Naive thymus-derived CD8-positive, alpha-beta T cell (primary cell): Measurements from ENCODE around the gene DOCK6. TPM values are rescaled to one million over a fixed set of nuclear protein-coding genes. Genes with fewer than 3 reads are reported as not detected.

ENCODE experiments used
- ATAC-seq, 2 donors: fragments of 150-1000 bp; cut with Tn5 transposase in 1 of 2; sonication (Bioruptor Pico), chemical (Tn5 transposase) in 1 of 2; 1 replicate in 1 of 2; 2 replicates in 1 of 2; pipeline ENCODE4 v1.10.0; 2021; ENCODE audit warnings: mild to moderate bottlenecking in 2 of 2, moderate library complexity in 2 of 2
- POLR2A ChIA-PET: fragments of 350-600 bp; sonication (Branson Sonifier 250); formaldehyde crosslinking; loops from one replicate; lab custom pipeline; 2021; ENCODE audit warnings: antibody characterized with exemption; lab: Charles Lee
- DNase-seq, 10 donors: peaks; one replicate each; pipeline versions ENCODE4 v3.0.0 to v3.0.0-alpha.2; 2020 to 2022
- H3K27ac Mint-ChIP-seq, 10 donors: one replicate each; pipeline ENCODE4 v1.8.0; 2020 to 2022; ENCODE audit warnings: mild to moderate bottlenecking in 10 of 10, mixed read lengths in 10 of 10, moderate library complexity in 4 of 10, inconsistent platforms in 1 of 10
- H3K27me3 Mint-ChIP-seq, 5 donors: one replicate each; pipeline ENCODE4 v1.8.0; 2021 to 2022; ENCODE audit warnings: mixed read lengths in 5 of 5
- H3K36me3 Mint-ChIP-seq, 3 donors: one replicate each; pipeline ENCODE4 v1.8.0; 2020 to 2022; ENCODE audit warnings: mixed read lengths in 3 of 3, mild to moderate bottlenecking in 2 of 3, inconsistent platforms in 1 of 3
- H3K4me1 Mint-ChIP-seq, 4 donors: one replicate each; pipeline ENCODE4 v1.8.0; 2021 to 2022; ENCODE audit warnings: mixed read lengths in 4 of 4
- H3K4me3 Mint-ChIP-seq, 10 donors: one replicate each; pipeline ENCODE4 v1.8.0; 2020 to 2022; ENCODE audit warnings: mild to moderate bottlenecking in 10 of 10, mixed read lengths in 10 of 10, moderate library complexity in 6 of 10, inconsistent platforms in 1 of 10
- H3K9me3 Mint-ChIP-seq, 9 donors: one replicate each; pipeline ENCODE4 v1.8.0; 2020 to 2022; ENCODE audit warnings: mixed read lengths in 9 of 9, mild to moderate bottlenecking in 3 of 9, inconsistent platforms in 1 of 9, moderate library complexity in 1 of 9
- polyA plus RNA-seq, 3 donors: library from polyadenylated mRNA; unstranded; fragments of 300-500 nt; fragmentation: Illumina TruSeq; gene quantifications; one replicate each; pipeline ENCODE4 v1.2.3, GENCODE V29; 2021
- total RNA-seq, 8 experiments: library from RNA in 2 of 8; stranded (reverse) in 2 of 8; gene quantifications; one replicate each; pipeline ENCODE4 v1.2.3 and lab custom pipeline; 2021 to 2026

DOCK6 gene
- total and polyA plus RNA-seq, 5 experiments from 2014 or later = 0.16 to 0.34 TPM; not detected in 3

- no peak for ATAC-seq
Measured at GRCh38 chr19:11198175-11198534, 64.2 kb downstream of the DOCK6 start.

GRCh38 chr19:11197291-11198174, 64.8 kb downstream of the DOCK6 start, which contains the start of gene KANK2:
KANK2 (minus strand) TSS chr19:11197545; CDS start chr19:11194511, 3,034 bp downstream.
- POLR2A ChIA-PET = no interaction called here
- peak within 1 kb of the TSS in 4 of 10 donors; percentile 11 to 48 (median 32) for H3K27ac Mint-ChIP-seq
- peaks cover 5 to 14% (median 8%) of the 10 kb centered on the region in 4 donors for H3K4me1 Mint-ChIP-seq
- H3K27me3 Mint-ChIP-seq = peaks cover 3 to 19% (median 13%) of the 10 kb centered on the region in 5 donors
- DNase-seq (peak; percentile 36 to 77 (median 68)), ATAC-seq (peak; percentile 90 to 94)
- H3K36me3 Mint-ChIP-seq = no peaks in the 10 kb centered on the region
- no peaks in the 10 kb centered on the region for H3K9me3 Mint-ChIP-seq
- peak within 1 kb of the TSS; percentile 65 to 86 (median 79) for H3K4me3 Mint-ChIP-seq

More at GRCh38 chr19:11198175-11198534, 64.2 kb downstream of the DOCK6 start:
- peaks cover 4 to 15% (median 8%) of the 10 kb centered on the region in 4 donors for H3K4me1 Mint-ChIP-seq
- POLR2A ChIA-PET = no interaction called here
- DNase-seq = no peak
- no peaks in the 10 kb centered on the region for H3K36me3 Mint-ChIP-seq
- peak overlapping the region in 1 of 10 donors; percentile 11 for H3K27ac Mint-ChIP-seq
- H3K27me3 Mint-ChIP-seq = peaks cover 3 to 24% (median 18%) of the 10 kb centered on the region in 5 donors
- H3K4me3 Mint-ChIP-seq = peak overlapping the region; percentile 60 to 86 (median 78)
- H3K9me3 Mint-ChIP-seq = no peaks in the 10 kb centered on the region

- H3K9me3 Mint-ChIP-seq = no peaks in the 10 kb centered on the region
- POLR2A ChIA-PET = interaction anchor here (0.7 kb wide), 1 partner anchor 1127 kb away, joined by 3 read pairs; no protein-coding TSS in a partner anchor
- peak overlapping the region in 3 of 10 donors; percentile 20 to 48 (median 43) for H3K27ac Mint-ChIP-seq
- H3K36me3 Mint-ChIP-seq = no peaks in the 10 kb centered on the region
- DNase-seq = peak in 1 of 10 donors; percentile 6
- peak overlapping the region; percentile 49 to 86 (median 72) for H3K4me3 Mint-ChIP-seq
- H3K27me3 Mint-ChIP-seq = peaks cover 3 to 19% (median 11%) of the 10 kb centered on the region in 5 donors
- peak in 1 of 2 donors; percentile 12 for ATAC-seq
- H3K4me1 Mint-ChIP-seq = peaks cover 5 to 14% (median 10%) of the 10 kb centered on the region in 4 donors
Measured at GRCh38 chr19:11196406-11197287, 65.7 kb downstream of the DOCK6 start.

- ATAC-seq (no peak), DNase-seq (no peak)
- peak overlapping the region in 9 of 10 donors; percentile 17 to 79 (median 52) for H3K4me3 Mint-ChIP-seq
- H3K9me3 Mint-ChIP-seq = no peaks in the 10 kb centered on the region
- peak overlapping the region in 2 of 10 donors; percentile 13 to 62 for H3K27ac Mint-ChIP-seq
- H3K27me3 Mint-ChIP-seq = peaks cover 3 to 19% (median 11%) of the 10 kb centered on the region in 5 donors
- H3K36me3 Mint-ChIP-seq = no peaks in the 10 kb centered on the region
- POLR2A ChIA-PET = interaction anchor here (0.7 kb wide), 1 partner anchor 1126 kb away, joined by 3 read pairs; no protein-coding TSS in a partner anchor
- peaks cover 5 to 14% (median 10%) of the 10 kb centered on the region in 4 donors for H3K4me1 Mint-ChIP-seq
Measured at GRCh38 chr19:11195681-11196080, 66.6 kb downstream of the DOCK6 start.

GRCh38 chr19:11194656-11195558, 67.4 kb downstream of the DOCK6 start:
- H3K27me3 Mint-ChIP-seq = peaks cover 3 to 19% (median 11%) of the 10 kb centered on the region in 5 donors
- H3K4me3 Mint-ChIP-seq = peak overlapping the region in 1 of 10 donors; percentile 52
- DNase-seq (no peak), ATAC-seq (no peak)
- H3K27ac Mint-ChIP-seq = no peak overlapping the region
- POLR2A ChIA-PET = interaction anchor here (0.5 kb wide), 1 partner anchor 1590 kb away, joined by 4 read pairs; no protein-coding TSS in a partner anchor
- peaks cover 5 to 14% (median 10%) of the 10 kb centered on the region in 4 donors for H3K4me1 Mint-ChIP-seq
- H3K9me3 Mint-ChIP-seq = no peaks in the 10 kb centered on the region
- no peaks in the 10 kb centered on the region for H3K36me3 Mint-ChIP-seq

GRCh38 chr19:11194173-11194572, 68.2 kb downstream of the DOCK6 start:
- Mint-ChIP-seq H3K4me3 (no peak overlapping the region), H3K27ac (no peak overlapping the region), H3K4me1 (peaks cover 5 to 14% (median 10%) of the 10 kb centered on the region in 4 donors), H3K9me3 (no peaks in the 10 kb centered on the region), H3K36me3 (no peaks in the 10 kb centered on the region), H3K27me3 (peaks cover 3 to 19% (median 11%) of the 10 kb centered on the region in 5 donors)
- POLR2A ChIA-PET = no interaction called here
- DNase-seq (no peak), ATAC-seq (no peak)

GRCh38 chr19:11192957-11193939, 69.1 kb downstream of the DOCK6 start:
- POLR2A ChIA-PET = no interaction called here
- ATAC-seq (no peak), DNase-seq (no peak)
- Mint-ChIP-seq H3K27me3 (peaks cover 3 to 19% (median 11%) of the 10 kb centered on the region in 5 donors), H3K4me3 (no peak overlapping the region), H3K36me3 (no peaks in the 10 kb centered on the region), H3K9me3 (no peaks in the 10 kb centered on the region), H3K27ac (no peak overlapping the region), H3K4me1 (peaks cover 5 to 14% (median 10%) of the 10 kb centered on the region in 4 donors)

GRCh38 chr19:11191934-11192333, 70.4 kb downstream of the DOCK6 start:
- POLR2A ChIA-PET = no interaction called here
- H3K4me3 Mint-ChIP-seq = no peak overlapping the region
- ATAC-seq = no peak
- H3K4me1 Mint-ChIP-seq = peaks cover 5 to 14% (median 8%) of the 10 kb centered on the region in 4 donors
- peaks cover 3 to 19% (median 11%) of the 10 kb centered on the region in 5 donors for H3K27me3 Mint-ChIP-seq
- no peak for DNase-seq
- no peak overlapping the region for H3K27ac Mint-ChIP-seq
- H3K9me3 Mint-ChIP-seq = no peaks in the 10 kb centered on the region
- no peaks in the 10 kb centered on the region for H3K36me3 Mint-ChIP-seq

GRCh38 chr19:11191273-11191755, 71.0 kb downstream of the DOCK6 start:
- Mint-ChIP-seq H3K36me3 (no peaks in the 10 kb centered on the region), H3K4me3 (no peak overlapping the region), H3K27ac (no peak overlapping the region), H3K27me3 (peaks cover 3 to 13% (median 7%) of the 10 kb centered on the region in 5 donors), H3K9me3 (no peaks in the 10 kb centered on the region), H3K4me1 (peaks cover 5 to 8% (median 5%) of the 10 kb centered on the region in 4 donors)
- no peak for ATAC-seq
- POLR2A ChIA-PET = no interaction called here
- DNase-seq = no peak

- no peaks in the 10 kb centered on the region for H3K36me3 Mint-ChIP-seq
- H3K27me3 Mint-ChIP-seq = peaks cover under 1 to 5% (median under 1%) of the 10 kb centered on the region in 5 donors
- peaks cover under 1 to 5% (median 2%) of the 10 kb centered on the region in 4 donors for H3K4me1 Mint-ChIP-seq
- no peaks in the 10 kb centered on the region for H3K9me3 Mint-ChIP-seq
- ATAC-seq (no peak), DNase-seq (no peak)
- no peak overlapping the region for H3K4me3 Mint-ChIP-seq
- POLR2A ChIA-PET = no interaction called here
- H3K27ac Mint-ChIP-seq = no peak overlapping the region
Measured at GRCh38 chr19:11190501-11190900, 71.8 kb downstream of the DOCK6 start.
